ENCODE measurements around the gene PRDX5.
"Not testable (repeated sequence)": the region's sequence is repeated elsewhere in the genome, so short reads cannot be mapped to it uniquely, and the experiment has no call there.

The PRDX5 gene

DNA sequence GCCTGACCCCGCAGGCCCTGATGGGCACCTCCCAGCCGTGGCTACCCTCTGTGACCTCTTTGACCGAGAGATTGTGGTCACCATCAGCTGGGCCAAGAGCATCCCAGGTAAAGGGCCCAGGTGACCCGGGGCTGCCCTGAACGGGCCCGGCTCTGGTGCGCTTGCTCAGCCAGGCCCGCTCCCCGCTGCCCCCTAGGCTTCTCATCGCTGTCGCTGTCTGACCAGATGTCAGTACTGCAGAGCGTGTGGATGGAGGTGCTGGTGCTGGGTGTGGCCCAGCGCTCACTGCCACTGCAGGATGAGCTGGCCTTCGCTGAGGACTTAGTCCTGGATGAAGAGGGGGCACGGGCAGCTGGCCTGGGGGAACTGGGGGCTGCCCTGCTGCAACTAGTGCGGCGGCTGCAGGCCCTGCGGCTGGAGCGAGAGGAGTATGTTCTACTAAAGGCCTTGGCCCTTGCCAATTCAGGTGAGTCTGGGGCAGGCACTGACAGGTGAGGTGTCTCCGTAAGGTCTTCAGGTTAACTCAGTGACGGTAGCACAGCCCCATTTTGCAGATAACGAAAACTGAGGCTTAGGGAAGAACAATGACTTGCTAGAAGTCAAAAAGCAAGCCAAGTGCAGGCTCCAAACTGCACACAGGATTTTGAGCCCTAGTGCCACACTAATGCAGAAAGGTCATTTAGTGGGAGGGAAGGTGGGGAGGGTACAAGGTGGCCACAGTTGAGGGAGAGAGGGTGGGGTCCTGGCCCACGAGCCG is 2.9 kb upstream of the PRDX5 start:
- no peaks in the 10 kb centered on the region for H3K27me3 ChIP-seq (ENCODE audit: insufficient read depth, poor library complexity, severe bottlenecking)
- TF ChIP-seq SPI1 (IDR thresholded peaks at IDR 0.05; ENCODE audit: borderline replicate concordance, low read depth) = no peak
- TF ChIP-seq, protein P1, sequence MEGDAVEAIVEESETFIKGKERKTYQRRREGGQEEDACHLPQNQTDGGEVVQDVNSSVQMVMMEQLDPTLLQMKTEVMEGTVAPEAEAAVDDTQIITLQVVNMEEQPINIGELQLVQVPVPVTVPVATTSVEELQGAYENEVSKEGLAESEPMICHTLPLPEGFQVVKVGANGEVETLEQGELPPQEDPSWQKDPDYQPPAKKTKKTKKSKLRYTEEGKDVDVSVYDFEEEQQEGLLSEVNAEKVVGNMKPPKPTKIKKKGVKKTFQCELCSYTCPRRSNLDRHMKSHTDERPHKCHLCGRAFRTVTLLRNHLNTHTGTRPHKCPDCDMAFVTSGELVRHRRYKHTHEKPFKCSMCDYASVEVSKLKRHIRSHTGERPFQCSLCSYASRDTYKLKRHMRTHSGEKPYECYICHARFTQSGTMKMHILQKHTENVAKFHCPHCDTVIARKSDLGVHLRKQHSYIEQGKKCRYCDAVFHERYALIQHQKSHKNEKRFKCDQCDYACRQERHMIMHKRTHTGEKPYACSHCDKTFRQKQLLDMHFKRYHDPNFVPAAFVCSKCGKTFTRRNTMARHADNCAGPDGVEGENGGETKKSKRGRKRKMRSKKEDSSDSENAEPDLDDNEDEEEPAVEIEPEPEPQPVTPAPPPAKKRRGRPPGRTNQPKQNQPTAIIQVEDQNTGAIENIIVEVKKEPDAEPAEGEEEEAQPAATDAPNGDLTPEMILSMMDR (IDR thresholded peaks at IDR 0.05; ENCODE audit: insufficient read depth, low read length) = no peak
- no peak for TF ChIP-seq GABPA (IDR thresholded peaks at IDR 0.05; ENCODE audit: low read depth)
- TF ChIP-seq, protein P2, sequence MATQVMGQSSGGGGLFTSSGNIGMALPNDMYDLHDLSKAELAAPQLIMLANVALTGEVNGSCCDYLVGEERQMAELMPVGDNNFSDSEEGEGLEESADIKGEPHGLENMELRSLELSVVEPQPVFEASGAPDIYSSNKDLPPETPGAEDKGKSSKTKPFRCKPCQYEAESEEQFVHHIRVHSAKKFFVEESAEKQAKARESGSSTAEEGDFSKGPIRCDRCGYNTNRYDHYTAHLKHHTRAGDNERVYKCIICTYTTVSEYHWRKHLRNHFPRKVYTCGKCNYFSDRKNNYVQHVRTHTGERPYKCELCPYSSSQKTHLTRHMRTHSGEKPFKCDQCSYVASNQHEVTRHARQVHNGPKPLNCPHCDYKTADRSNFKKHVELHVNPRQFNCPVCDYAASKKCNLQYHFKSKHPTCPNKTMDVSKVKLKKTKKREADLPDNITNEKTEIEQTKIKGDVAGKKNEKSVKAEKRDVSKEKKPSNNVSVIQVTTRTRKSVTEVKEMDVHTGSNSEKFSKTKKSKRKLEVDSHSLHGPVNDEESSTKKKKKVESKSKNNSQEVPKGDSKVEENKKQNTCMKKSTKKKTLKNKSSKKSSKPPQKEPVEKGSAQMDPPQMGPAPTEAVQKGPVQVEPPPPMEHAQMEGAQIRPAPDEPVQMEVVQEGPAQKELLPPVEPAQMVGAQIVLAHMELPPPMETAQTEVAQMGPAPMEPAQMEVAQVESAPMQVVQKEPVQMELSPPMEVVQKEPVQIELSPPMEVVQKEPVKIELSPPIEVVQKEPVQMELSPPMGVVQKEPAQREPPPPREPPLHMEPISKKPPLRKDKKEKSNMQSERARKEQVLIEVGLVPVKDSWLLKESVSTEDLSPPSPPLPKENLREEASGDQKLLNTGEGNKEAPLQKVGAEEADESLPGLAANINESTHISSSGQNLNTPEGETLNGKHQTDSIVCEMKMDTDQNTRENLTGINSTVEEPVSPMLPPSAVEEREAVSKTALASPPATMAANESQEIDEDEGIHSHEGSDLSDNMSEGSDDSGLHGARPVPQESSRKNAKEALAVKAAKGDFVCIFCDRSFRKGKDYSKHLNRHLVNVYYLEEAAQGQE (IDR thresholded peaks at IDR 0.05; ENCODE audit: insufficient replicate concordance, low read depth) = no peak
- no peak for TF ChIP-seq POLR2AphosphoS5 (IDR thresholded peaks at IDR 0.05; ENCODE audit: low read depth)
- H3K27ac ChIP-seq (replicated peaks) = no peak overlapping the region
- no peak for DNase-seq (ENCODE audit: low read depth in 1 of 2, low spot score in 1 of 2)
- no peak overlapping the region for H3K4me3 ChIP-seq (replicated peaks; ENCODE audit: insufficient read depth, low read length)

- H3K27me3 ChIP-seq (ENCODE audit: insufficient read depth, poor library complexity, severe bottlenecking); DNase-seq (ENCODE audit: low read depth in 1 of 2, low spot score in 1 of 2): not testable (repeated sequence)
- peak overlapping the region; percentile 96 for H3K27ac ChIP-seq (replicated peaks)
- H3K4me3 ChIP-seq (replicated peaks; ENCODE audit: insufficient read depth, low read length) = peak overlapping the region; percentile 92
These were observed 2.0 kb upstream of the PRDX5 start for GRCh38 chr11:64315667-64316526.

- peak overlapping the region; percentile 96 for H3K27ac ChIP-seq (replicated peaks)
- TF ChIP-seq, protein P2 (IDR thresholded peaks at IDR 0.05; ENCODE audit: insufficient replicate concordance, low read depth) = no peak
- TF ChIP-seq POLR2AphosphoS5 (IDR thresholded peaks at IDR 0.05; ENCODE audit: low read depth) (no peak), SPI1 (IDR thresholded peaks at IDR 0.05; ENCODE audit: borderline replicate concordance, low read depth) (no peak), GABPA (IDR thresholded peaks at IDR 0.05; ENCODE audit: low read depth) (no peak)
- TF ChIP-seq, protein P1 (IDR thresholded peaks at IDR 0.05; ENCODE audit: insufficient read depth, low read length) = no peak
- H3K4me3 ChIP-seq (replicated peaks; ENCODE audit: insufficient read depth, low read length) = peak overlapping the region; percentile 92
- peak in 1 of 2 experiments; percentile 51 for DNase-seq (ENCODE audit: low read depth in 1 of 2, low spot score in 1 of 2)
- no peaks in the 10 kb centered on the region for H3K27me3 ChIP-seq (ENCODE audit: insufficient read depth, poor library complexity, severe bottlenecking)
These were observed 1.1 kb upstream of the PRDX5 start for GRCh38 chr11:64316672-64317324.

Measured in HL-60 (cell line).